ENCODE measurements around the gene UGT1A7. TPM values are rescaled to one million over a fixed set of nuclear protein-coding genes. Genes with fewer than 3 reads are reported as not detected.

UGT1A7 gene
- total and polyA plus RNA-seq, 12 donors: 0.11 to 10.1 (median 0.74) TPM; not detected in 3

DNA sequence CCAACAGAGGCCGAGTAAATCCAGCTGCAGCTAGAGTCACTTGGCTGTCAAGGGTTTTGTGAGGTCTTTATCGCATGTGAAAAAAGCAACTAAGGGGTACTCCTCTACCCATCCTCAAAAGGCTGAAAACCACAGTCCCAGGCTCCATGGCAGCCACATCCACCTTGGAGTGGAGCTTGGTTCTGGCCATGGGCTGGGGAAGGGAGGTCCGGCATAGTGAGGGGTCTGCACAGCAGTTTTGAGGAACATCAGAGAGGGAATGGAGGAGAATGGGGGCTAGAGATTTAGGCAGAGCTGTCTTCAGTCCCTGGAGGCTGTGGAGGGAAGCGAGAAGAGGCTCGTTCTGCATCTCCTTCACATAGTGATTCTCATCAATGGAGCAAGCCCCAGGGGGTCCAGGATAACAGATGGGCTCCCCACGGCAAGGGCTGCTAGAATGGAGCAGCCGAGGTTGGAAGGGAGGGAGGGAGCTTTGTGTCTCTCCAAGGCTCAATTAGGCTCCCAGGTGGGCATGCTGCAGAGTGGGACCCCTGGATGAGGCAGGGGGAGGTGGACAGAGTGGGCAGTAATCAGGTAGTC is 117.5 kb downstream of the UGT1A7 start:
- WGBS, 4 donors: 57 to 70% (median 61%) methylated on average over 6 to 7 of the region's 7 CpGs
- Histone ChIP-seq H3K36me3 (replicated peaks in 1 of 2) (no peaks in the 10 kb centered on the region), H3K4me3 (no peak overlapping the region), H3K9me3 (replicated peaks in 1 of 3) (no peaks in the 10 kb centered on the region), H3K27ac (no peak overlapping the region), H3K4me1 (replicated peaks in 1 of 2) (no peaks in the 10 kb centered on the region), H3K27me3 (peaks cover 4% of the 10 kb centered on the region)
- intact Hi-C loops (cut with DNase I): no loop called here
- DNase-seq: peak in 1 of 7 donors; percentile 20
- TF ChIP-seq, protein P1, sequence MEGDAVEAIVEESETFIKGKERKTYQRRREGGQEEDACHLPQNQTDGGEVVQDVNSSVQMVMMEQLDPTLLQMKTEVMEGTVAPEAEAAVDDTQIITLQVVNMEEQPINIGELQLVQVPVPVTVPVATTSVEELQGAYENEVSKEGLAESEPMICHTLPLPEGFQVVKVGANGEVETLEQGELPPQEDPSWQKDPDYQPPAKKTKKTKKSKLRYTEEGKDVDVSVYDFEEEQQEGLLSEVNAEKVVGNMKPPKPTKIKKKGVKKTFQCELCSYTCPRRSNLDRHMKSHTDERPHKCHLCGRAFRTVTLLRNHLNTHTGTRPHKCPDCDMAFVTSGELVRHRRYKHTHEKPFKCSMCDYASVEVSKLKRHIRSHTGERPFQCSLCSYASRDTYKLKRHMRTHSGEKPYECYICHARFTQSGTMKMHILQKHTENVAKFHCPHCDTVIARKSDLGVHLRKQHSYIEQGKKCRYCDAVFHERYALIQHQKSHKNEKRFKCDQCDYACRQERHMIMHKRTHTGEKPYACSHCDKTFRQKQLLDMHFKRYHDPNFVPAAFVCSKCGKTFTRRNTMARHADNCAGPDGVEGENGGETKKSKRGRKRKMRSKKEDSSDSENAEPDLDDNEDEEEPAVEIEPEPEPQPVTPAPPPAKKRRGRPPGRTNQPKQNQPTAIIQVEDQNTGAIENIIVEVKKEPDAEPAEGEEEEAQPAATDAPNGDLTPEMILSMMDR (IDR thresholded peaks at IDR 0.05): no peak
- TF ChIP-seq POLR2A (IDR thresholded peaks at IDR 0.05): no peak

- no peaks in the 10 kb centered on the region for H3K4me1 ChIP-seq (replicated peaks in 1 of 2)
- peak in 1 of 7 donors; percentile 13 for DNase-seq
- H3K27ac ChIP-seq: no peak overlapping the region
- intact Hi-C loops (cut with DNase I): no loop called here
- TF ChIP-seq, protein P1 (IDR thresholded peaks at IDR 0.05): no peak
- no peak for TF ChIP-seq POLR2A (IDR thresholded peaks at IDR 0.05)
- H3K9me3 ChIP-seq (replicated peaks in 1 of 3): no peaks in the 10 kb centered on the region
- 0 to 82% (median 59%) methylated on average over 1 to 5 of the region's 5 CpGs for WGBS, 4 donors
- no peak overlapping the region for H3K4me3 ChIP-seq
- peaks cover 4% of the 10 kb centered on the region for H3K27me3 ChIP-seq
- no peaks in the 10 kb centered on the region for H3K36me3 ChIP-seq (replicated peaks in 1 of 2)
Observed at GRCh38 chr2:233799716-233800115, 118.0 kb downstream of the UGT1A7 start.

GRCh38 chr2:233800208-233800607 is 118.5 kb downstream of the UGT1A7 start:
- 65 to 84% (median 70%) methylated on average over 5 to 7 of the region's 7 CpGs for WGBS, 4 donors
- intact Hi-C loops (cut with DNase I): no loop called here
- Histone ChIP-seq H3K9me3 (replicated peaks in 1 of 3) (no peaks in the 10 kb centered on the region), H3K27ac (no peak overlapping the region), H3K4me1 (replicated peaks in 1 of 2) (no peaks in the 10 kb centered on the region), H3K27me3 (peaks cover 4% of the 10 kb centered on the region), H3K36me3 (replicated peaks in 1 of 2) (no peaks in the 10 kb centered on the region), H3K4me3 (no peak overlapping the region)
- peak in 1 of 7 donors; percentile 2 for DNase-seq
- TF ChIP-seq, protein P1 (IDR thresholded peaks at IDR 0.05): no peak
- no peak for TF ChIP-seq POLR2A (IDR thresholded peaks at IDR 0.05)

- Histone ChIP-seq H3K4me1 (replicated peaks in 1 of 2) (no peaks in the 10 kb centered on the region), H3K27ac (no peak overlapping the region), H3K36me3 (replicated peaks in 1 of 2) (no peaks in the 10 kb centered on the region), H3K4me3 (no peak overlapping the region), H3K27me3 (peaks cover 4% of the 10 kb centered on the region), H3K9me3 (replicated peaks in 1 of 3) (no peaks in the 10 kb centered on the region)
- TF ChIP-seq POLR2A (IDR thresholded peaks at IDR 0.05): no peak
- TF ChIP-seq, protein P1 (IDR thresholded peaks at IDR 0.05): no peak
- intact Hi-C loops (cut with DNase I): no loop called here
- WGBS, 4 donors: 76 to 87% (median 80%) methylated on average over 8 to 9 of the region's 9 CpGs
- peak in 2 of 7 donors; percentile 0 to 24 for DNase-seq
Observed at GRCh38 chr2:233801357-233802131, 119.8 kb downstream of the UGT1A7 start.

Measured in adrenal gland (tissue), 12 donors.